NCI-H2029 (cell line): ENCODE data around the gene SIPA1L3.
"Not testable (repeated sequence)": the region's sequence is repeated elsewhere in the genome, so short reads cannot be mapped to it uniquely, and the experiment has no call there.

ENCODE experiments used
- DNase-seq: peaks from one replicate; lab custom pipeline; 2025; lab: John Stamatoyannopoulos, UW

Gene SIPA1L3

DNA sequence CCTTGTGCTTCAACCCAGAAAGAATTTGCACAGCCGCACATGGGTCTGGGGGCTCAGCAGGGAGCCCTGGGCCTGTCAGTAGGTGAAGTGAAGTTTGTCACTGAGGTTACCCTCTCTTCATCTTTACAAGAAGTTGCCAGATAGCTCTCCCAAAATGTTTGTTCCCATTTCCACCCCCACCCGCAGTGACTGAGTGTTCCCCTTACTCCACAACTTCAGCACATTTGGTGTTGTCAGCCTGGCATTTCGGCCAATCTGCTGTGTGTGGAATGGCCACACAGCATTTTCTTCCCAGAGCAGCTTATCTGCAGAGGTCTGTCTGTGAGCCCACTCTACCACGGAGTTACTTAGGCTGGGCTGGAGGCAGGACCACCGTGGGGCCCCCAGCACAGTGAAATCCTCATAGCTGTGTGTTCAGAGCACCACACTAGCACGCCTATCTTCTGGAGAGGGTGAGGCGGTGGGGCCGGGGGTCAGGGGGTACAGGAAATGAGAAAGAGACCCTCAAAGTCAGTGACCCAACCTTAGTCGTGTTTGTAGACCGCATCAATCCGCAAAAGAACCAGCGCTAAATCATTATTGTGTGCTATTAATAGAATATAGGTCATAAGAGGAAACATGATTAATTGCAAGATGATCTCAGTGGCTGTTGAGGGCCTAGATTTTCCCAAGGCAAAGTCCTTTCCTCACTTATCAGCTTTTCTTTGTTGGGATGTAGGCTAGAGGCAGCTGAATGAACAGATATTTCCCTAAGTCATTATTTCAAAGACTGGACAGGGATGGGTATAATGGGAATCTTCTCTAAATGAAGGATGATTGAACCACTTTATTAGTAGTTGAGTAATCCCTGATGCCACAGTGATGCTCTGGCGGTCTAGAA is 116.0 kb downstream of the SIPA1L3 start:
- no peak for DNase-seq

DNA sequence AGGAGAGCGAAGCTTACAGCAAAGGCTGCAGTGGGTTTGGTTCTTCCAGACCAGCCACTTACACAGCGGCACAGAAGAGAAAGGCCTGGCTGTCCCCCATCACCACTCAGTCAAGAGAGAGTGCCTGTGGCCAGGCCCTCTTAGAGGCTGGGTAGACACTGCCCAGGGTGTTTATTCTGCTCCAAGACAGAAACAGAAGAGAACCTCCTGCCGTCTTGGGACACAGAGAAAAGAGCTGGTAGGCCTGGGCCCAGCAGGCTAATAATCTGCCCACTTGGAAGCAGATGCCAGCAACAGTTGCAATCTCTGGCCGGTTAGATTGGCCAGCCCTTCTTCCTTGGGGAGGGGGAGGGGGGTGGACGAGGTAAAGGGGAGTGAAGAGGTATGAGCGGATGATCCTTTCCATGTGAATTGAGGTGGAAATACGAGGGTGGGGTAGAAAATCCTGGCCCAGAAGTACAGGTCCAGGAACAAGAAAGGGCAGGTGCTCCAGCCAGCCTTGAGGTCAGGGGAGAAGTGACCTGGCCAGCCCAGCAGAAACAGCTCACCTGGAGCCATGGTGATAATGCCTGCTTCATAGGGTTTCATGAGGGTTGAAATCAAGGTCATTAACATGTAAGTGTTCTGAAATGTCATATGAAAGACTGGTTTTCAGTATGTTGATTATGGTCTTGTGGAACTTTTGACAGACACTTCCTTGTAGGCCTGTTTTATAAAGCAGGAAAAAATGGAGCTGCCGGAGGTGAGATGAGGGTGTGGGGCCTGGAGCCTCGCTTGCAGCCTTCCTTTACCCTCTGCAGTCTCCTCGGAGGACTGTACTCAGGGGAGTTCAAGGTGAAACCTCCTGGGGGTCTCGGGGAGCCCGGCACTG is 116.9 kb downstream of the SIPA1L3 start:
- DNase-seq, result no peak

DNA sequence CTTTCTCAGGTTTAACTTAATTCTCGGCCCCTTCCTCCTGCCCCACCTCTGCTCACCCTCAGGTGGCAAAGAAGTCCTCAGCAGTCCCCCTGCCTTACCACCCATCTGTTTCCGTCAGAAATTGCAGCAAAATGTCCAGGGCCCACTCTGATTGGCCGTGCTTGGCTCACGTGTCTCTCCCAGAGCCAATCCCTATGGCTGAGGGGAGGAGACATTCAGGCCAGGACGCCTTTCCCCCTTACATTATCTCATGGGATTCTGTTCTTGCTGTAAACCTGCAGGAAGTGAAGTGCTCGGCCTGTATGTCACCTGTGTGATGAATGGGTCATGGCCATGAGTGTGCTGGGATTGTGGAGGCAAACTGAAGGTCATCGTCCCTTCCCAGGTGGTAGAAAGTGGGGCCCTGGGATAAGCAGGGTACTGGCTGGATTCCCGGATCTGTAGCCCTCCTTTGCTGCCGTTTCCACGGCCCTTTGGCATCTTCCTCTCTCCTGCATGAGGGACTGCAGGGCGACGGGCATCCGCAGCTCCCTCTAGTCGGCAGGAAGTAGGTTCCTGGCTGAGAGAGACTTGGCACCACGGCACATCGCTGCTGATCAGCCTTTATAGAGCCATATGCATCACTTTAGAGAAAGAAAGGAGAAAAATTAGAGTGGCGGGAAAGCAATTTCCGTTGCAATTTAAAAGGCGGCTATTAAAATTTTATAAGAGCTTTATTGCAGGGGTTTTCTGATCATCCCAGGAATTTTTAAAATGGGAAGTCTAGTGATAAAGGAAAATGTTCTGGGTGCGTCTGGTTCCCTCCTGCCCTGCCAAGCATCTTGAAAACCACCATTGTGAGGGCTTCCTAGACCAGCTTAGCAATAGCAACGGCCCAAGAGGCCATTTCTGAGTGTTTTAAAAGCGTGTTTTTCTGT is 118.2 kb downstream of the SIPA1L3 start:
- no peak for DNase-seq

DNA sequence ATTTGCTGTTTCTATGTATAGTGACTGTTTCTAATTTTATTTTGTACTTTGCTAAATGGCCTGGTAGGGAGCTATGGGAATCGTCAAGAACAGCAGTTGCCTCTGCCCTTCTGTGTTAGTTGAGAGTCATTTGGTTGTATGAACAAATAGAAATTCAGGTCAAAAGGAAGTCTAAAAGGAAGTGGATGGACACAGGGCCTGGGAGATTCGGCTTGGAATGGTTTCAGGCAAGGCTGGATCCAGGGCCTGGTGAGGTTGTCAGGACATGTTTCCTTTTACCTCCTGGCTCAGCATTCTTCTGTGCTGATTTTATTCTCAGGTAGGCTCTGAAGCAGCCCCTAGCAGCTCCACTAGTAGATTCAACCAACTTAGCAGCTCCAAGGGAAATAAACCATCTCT is 118.9 kb downstream of the SIPA1L3 start:
- DNase-seq, result no peak

DNA sequence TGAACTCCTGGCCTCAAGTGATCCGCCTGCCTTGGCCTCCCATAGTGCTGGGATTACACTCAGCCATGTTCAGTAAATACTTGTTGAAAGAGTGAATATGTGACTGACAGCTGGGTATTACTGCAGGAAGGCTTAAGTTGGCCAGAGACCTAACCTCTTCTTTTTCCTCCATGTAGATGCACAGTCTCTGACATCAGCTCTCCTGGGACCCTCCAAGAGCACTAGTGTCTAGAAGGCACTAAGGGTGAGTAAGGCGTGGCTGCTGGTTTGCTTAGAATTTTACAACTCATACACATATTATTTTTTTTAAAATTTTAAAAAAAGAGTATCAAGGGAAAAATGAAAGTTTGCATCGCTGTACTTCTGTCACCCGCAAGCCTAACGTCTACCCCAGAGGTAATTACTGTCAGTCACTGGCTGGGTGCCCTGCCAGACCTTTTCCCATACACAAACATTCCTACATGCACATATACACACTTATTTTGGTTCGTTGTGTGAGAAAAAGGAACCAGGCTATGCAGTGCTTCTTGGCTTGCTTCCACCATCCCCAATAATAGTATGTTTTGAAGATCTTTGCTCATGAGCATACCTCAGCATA is 122.0 kb downstream of the SIPA1L3 start:
- DNase-seq, result no peak

DNA sequence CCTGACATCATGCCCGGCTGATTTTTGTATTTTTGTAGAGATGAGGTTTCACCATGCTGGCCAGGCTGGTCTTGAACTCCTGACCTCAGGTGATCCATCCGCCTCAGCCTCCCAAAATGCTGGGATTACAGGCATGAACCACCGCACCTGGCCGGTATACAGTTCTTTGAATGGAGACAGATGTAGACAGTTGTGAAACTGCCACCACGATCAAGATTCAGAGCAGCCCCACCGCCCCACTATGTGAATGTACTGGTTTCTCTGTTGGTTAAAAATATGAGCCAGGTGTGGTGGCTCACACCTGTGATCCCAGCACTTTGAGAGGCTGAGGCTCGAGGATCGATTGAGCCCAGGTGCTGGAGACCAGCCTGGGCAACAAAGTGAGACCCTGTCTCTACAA is 123.0 kb downstream of the SIPA1L3 start:
- DNase-seq, result not testable (repeated sequence)

DNA sequence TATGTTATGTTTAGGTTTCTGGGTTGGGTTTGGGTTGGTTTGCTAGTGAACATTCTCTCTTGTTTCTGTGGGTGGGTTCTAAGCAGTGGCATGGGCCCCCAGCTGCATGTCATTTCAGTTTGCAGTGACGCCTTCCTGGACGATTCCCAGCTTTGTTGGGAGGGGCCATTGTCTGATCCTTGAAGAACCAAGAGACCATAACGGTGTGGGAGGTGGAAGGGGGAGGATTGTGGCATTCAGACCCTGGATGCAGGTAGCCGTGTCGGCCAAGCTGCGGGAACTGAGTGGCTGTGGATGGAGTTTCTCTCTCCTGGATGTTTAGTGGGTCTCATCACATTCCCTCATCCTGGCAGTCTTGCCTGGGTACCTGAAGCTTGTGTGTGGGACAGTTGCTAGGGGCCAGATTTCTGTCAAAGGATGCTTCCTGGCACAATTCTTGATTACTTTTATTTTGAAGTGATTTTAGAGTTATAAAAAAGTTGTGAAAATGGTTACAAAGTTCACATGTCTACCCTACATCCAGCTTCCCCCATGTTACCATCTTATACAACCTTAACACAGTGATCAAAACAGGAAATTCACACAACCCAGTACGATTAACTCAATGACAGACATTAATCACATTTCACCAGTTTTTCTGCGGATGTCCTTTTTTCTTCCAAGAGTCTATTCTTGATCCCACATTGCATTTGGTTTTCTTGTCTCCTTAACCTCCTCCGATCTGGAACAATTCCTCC is 123.8 kb downstream of the SIPA1L3 start:
- DNase-seq, result no peak

DNA sequence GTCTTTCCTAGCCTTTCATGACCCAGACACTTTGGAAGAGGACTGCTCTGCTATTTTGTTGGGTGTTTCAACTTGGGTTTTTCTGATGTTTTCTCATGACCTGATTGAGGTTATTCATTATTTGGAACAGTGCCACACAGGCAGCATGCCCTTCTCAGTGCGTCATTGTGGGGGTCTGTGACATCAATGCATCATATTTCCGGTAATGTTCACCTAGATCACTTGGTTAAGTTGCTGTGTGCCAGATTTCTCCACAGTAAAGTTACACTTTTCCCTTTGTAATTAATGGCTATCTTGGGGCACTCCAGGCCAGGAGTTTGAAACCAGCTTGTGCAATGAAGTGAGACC is 124.4 kb downstream of the SIPA1L3 start:
- no peak for DNase-seq

DNA sequence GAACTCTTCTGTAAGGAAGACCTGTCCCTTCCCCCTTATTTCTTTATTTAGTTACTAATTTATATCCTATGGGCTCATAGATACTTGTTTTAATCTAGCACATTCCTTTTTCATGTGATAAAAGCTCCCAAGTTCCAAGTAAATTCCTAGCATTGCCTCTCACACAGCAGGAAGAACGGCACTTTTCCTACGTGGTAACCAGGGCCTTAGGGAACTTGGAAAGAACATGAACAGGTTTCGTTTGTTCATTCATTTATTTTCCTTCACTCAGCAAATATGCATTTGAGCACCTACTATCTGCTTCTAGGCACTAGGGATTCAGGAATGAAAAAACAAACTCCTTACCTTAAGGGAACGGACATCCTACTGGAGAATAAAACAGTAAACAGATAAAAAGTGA is 125.1 kb downstream of the SIPA1L3 start:
- DNase-seq, result no peak

DNA sequence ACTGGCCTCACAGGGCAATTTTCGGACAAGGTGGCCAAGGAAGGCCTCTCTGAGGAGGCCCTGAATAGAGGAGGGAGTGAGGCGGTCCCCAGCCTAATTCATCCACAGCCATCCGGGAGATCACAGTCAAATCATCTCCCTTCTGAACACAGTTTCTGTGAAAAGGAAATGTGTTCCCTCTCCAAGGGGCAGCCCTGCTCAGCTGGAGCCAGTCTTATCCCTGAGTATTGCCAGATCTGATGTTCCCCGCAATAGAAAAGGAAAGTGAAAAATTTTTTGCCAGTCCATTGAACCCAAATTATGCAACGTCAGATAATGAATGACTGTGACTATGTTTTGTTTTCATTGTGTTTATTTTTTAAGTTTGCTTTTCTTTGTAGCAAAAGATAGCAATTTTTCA is 125.9 kb downstream of the SIPA1L3 start:
- no peak for DNase-seq

DNA sequence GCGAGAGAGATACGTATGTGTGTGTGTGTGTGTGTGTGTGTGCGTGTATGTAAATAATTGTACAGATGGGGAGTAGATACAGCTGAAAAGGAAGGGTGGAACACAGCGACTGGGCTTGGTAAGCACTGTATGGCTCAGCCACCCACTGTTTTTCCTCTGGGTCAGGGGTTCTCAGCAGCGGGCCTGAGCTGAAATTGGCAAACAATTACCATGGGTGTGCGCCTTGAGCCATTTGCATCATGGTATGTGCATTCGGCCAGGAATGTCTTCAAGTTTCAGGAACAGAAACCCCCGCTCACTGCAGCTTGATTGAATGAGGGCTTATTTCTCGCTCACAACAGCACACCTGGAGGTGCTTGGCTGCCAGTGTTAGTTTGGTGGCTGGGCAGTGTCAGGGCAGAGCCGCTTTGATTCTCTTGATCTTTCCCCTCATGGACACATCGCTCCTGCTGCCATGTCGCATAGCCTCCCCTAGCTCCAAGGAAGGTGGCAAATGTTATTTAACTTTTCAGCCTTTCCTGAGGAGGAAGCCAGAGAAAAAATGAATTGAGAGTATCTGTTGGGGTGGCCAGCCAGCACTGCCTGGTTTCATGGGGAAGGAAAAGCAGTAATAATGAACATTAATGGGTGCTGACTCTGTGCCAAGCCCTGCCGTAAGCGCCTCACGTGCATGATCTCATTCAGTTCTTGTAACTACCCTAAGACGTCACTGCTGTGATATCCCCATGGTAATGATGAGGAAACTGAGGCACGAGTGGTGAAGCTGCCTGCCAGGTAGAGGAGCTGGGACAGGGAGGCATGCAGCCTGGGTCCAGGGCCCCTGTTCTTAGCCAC is 126.9 kb downstream of the SIPA1L3 start:
- peak; percentile 32 for DNase-seq

DNA sequence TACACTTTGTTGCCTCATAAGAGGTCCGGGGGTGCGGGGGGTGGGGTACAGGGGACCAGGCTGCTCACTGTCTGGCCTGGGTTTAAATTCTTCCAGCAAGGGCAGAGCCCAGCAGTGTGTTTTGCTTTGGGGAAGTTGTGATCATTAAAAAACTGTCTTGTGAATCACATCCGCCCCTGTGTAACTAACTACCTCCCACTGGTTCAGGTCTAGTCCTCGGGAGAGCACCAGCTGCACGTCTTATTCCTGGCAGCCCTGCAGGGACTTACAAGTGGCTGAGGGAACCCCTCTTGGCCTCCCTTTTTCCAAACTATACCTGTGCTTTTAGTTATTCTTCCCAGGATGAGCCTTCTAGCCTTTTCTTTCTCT is 127.5 kb downstream of the SIPA1L3 start:
- DNase-seq, result no peak

DNA sequence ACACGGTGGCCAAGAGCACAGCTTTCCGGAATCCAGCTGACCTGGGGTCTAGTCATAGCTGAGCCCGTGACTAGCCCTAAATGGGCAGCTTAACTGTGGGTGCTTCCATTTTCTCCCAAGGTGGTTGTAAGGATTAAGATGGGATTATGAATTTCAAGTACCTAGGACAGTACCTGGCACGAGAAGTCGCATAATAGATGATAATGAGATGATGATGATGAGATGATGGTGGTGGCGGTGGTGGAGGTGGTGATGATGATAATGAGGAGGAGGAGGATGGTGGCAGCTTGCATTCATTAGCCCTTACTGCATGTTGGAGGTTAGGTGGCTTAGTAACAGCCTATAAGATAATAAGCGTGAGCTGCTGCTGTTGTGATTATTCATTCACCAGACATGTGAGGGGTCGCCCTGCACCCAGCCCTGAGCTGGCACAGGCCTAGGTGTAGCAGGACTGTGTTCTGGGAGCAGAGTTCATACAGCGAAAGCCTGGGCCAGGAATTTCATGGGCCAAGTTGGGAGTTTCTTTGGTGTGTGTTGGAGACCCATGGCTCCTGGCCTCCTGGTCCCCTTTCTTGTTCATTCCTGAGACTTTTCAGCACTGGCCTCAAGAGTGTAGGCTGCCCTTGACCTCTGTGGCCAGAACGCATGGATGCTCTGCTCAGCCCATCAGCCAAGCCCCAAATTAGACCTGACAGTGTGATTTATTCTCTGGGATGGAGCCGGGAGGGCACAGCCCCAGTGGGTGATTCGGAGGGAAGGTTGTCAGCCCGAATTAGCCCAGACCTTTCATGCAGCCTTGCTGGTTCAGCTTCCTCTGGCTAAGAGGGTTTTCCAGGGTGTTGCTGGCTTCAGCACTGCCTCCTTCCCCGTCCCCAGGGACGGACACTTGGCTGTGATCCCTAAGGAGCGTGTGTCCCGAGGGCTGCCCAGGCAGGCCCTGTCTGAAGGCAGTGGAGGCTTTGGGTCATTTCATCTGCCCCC is 128.8 kb downstream of the SIPA1L3 start:
- no peak for DNase-seq

DNA sequence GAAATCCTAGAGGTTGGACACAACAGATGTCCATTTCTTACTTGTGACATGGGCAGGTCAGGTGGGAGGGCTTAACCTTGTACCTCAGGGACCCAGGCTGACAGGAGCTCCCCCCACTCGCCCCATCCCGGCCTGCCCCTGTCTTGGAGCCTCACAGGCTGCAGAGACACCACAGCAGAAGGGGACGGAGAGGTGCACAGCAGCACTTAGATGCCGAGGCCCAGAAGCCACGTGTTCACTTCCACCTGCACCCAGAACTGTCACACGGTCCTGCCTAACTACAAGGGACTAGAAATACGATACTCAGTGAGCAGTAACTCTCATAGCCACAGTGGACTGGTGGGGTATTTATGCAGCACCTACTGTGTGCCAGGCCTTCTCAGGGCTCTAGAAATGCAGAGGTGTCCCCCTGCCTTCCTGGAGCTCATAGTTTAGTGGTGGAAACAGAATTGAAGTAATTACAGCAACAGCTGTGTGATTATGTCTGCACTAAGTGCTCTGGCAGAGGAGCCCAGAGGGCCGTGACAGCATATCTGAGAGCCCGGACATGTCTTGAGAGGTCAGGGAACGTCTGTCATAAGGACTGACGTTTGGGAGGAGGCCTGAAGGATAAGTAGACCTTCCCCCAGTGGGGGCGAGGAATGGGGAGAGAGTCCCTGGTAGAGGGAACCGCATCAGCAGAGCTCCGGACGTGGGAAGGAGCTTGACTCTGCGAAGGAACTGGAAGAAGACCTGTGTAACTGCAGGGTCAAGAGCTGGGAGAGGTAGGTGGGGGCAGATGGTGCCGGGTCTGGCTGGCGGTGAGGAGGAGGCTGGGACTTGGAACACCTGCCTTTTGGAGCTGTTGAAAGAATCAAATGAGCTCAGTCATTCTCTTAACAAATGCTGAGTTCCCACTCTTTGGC is 130.0 kb downstream of the SIPA1L3 start:
- no peak for DNase-seq

DNA sequence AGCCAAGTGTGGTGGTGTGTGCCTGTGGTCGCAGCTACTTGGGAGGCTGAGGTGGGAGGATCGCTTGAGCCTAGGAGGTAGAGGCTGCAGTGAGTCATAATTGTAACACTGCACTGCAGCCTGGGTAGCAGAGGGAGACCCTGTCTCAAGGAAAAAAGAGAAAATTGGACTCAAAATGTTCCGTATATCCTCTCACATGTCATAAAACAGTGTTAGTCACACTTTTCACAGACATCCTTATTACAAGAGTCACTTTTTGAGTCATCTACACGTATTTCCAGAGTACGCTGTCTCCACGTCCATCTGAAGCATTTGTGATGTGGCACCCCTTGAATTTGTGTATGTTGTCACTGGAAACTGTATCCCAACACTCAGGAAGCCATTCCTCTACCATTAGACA is 133.0 kb downstream of the SIPA1L3 start:
- no peak for DNase-seq

DNA sequence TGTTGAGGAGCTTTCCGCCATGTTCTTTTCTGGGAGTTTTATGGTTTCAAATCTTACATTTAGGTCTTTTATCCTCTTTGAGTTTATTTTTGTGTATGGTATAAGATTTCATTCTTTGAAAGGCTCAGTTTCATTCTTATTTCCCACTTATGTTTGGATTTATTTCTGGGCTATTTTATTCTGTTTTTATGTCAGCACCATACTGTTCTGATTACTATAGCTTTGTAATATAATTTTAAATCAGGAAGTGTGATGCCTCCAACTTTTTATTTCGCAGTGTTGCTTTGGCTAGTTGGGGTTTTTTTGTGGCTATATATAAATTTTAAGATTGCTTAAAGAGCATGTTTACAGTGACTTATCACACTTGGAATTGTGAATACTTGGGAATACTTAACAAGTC is 135.1 kb downstream of the SIPA1L3 start:
- DNase-seq, result no peak

DNA sequence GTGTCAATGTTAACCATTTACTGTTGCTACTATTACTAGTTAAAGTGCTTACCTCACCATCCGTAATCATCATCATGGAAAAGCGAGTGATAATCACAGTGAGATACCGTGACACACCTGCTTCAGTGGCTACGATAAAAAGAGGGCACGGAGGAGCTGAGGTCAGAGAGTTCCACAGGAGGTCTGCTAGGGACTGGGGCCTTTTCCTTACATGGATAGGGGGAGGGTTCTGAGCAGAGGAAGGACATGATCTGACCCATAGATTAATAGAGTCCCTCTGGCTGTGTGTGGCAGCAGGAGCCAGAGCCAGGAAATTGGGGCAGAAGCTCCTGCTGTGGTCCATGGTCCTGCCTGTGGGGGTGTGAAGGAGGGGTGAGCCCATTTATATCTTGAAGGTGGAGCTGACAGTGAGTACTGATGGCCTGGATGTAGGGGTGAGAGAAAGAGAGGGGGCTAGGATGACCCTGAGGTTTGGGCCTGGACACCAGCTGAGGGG is 136.7 kb downstream of the SIPA1L3 start:
- DNase-seq, result no peak
